Activated CD4-positive, alpha-beta T cell treated with anti-CD3 and anti-CD28 coated beads, Interleukin-2, Interleukin-4, amounts not matched to agents 100 ng/mL and 50 ng/mL, durations not matched to agents 16 hours and 8 hours (primary cell): ENCODE data around the gene PCDHB4.
"Not testable (repeated sequence)": the region's sequence is repeated elsewhere in the genome, so short reads cannot be mapped to it uniquely, and the experiment has no call there.

ENCODE experiments used
- DNase-seq: peaks from one replicate; pipeline ENCODE4 v3.0.0-alpha.2; 2020; ENCODE audit warnings: low spot score

The PCDHB4 gene

GRCh38 chr5:141121563-141121962 lies at the start of gene PCDHB4:
Gene PCDHB4, plus strand, starts transcription at chr5:141121818. Its CDS starts 181 bp downstream, at chr5:141121999.
- no peak for DNase-seq

GRCh38 chr5:141077826-141078225 lies 43.8 kb upstream of the PCDHB4 start:
- DNase-seq: no peak

- no peak for DNase-seq
These were observed 39.4 kb upstream of the PCDHB4 start for GRCh38 chr5:141082228-141082627.

- peak; percentile 39 for DNase-seq
These were observed 37.1 kb upstream of the PCDHB4 start for GRCh38 chr5:141084487-141084989.

- DNase-seq: no peak
These were observed 26.9 kb upstream of the PCDHB4 start, which contains the start of gene PCDHB2 for GRCh38 chr5:141094481-141095262. Gene PCDHB2, plus strand, starts transcription at chr5:141094615. Its CDS starts 176 bp downstream, at chr5:141094791.

GRCh38 chr5:141095263-141095641 lies 26.4 kb upstream of the PCDHB4 start:
- no peak for DNase-seq

GRCh38 chr5:141096181-141096580 lies 25.4 kb upstream of the PCDHB4 start:
- not testable (repeated sequence) for DNase-seq

- DNase-seq: not testable (repeated sequence)
These were observed 25.0 kb upstream of the PCDHB4 start for GRCh38 chr5:141096586-141096985.

- peak; percentile 20 for DNase-seq
These were observed 21.3 kb upstream of the PCDHB4 start, which contains the start of gene PCDHB3 for GRCh38 chr5:141100243-141100805. Gene PCDHB3, plus strand, starts transcription at chr5:141100473. Its CDS starts 177 bp downstream, at chr5:141100650.

- DNase-seq: no peak
These were observed 20.6 kb upstream of the PCDHB4 start for GRCh38 chr5:141101059-141101458.

- DNase-seq: not testable (repeated sequence)
These were observed 19.5 kb upstream of the PCDHB4 start for GRCh38 chr5:141102070-141102469.

- not testable (repeated sequence) for DNase-seq
These were observed 19.1 kb upstream of the PCDHB4 start for GRCh38 chr5:141102471-141102870.

- no peak for DNase-seq
These were observed 16.3 kb upstream of the PCDHB4 start for GRCh38 chr5:141105350-141105749.

- no peak for DNase-seq
These were observed 2.4 kb upstream of the PCDHB4 start for GRCh38 chr5:141119250-141119649.

- DNase-seq: no peak
These were observed 367 bp downstream of the PCDHB4 start for GRCh38 chr5:141121985-141122384.

- DNase-seq: not testable (repeated sequence)
These were observed 1.9 kb downstream of the PCDHB4 start for GRCh38 chr5:141123396-141124135.

GRCh38 chr5:141127305-141127704 lies 5.7 kb downstream of the PCDHB4 start:
- no peak for DNase-seq

- peak; percentile 7 for DNase-seq
These were observed 13.6 kb downstream of the PCDHB4 start, which contains the start of gene PCDHB5 for GRCh38 chr5:141135030-141135717. Gene PCDHB5, plus strand, starts transcription at chr5:141135206. Its CDS starts 229 bp downstream, at chr5:141135435.

GRCh38 chr5:141135718-141136266 lies 14.2 kb downstream of the PCDHB4 start:
- no peak for DNase-seq

- not testable (repeated sequence) for DNase-seq
These were observed 15.7 kb downstream of the PCDHB4 start for GRCh38 chr5:141137346-141137745.

GRCh38 chr5:141149812-141150211 lies 28.2 kb downstream of the PCDHB4 start, which contains the start of gene PCDHB6:
Gene PCDHB6, plus strand, starts transcription at chr5:141150057. Its CDS starts 201 bp downstream, at chr5:141150258.
- peak; percentile 1 for DNase-seq
